Smooth muscle cell (in vitro differentiated cells): ENCODE results near the gene ATG10. TPM values are rescaled to one million over a fixed set of nuclear protein-coding genes. Genes with fewer than 3 reads are reported as not detected.

Experiments used
- DNase-seq: peaks from one replicate; lab custom pipeline; 2025; ENCODE audit not compliant: unreplicated experiment; lab: John Stamatoyannopoulos, UW
- H2AFZ ChIP-seq: fragments of 200-600 bp; sonication (generic); 2 replicates; pipeline ENCODE4 v1.6.0; 2016; ENCODE audit warnings: antibody characterized with exemption, low read depth, mild to moderate bottlenecking
- H3F3A ChIP-seq: fragments of 200-600 bp; sonication (generic); 2 replicates; pipeline ENCODE4 v1.6.0; 2017; ENCODE audit warnings: antibody characterized with exemption, low read depth
- H3K27ac ChIP-seq: fragments of 200-600 bp; sonication (generic); 2 replicates; pipeline ENCODE4 v1.5.1; 2016; ENCODE audit warnings: low read depth, mild to moderate bottlenecking
- H3K27me3 ChIP-seq: fragments of 200-600 bp; sonication (generic); 2 replicates; pipeline ENCODE4 v1.6.1; 2016; ENCODE audit warnings: low read depth, mild to moderate bottlenecking
- H3K36me3 ChIP-seq: fragments of 200-600 bp; sonication (generic); 2 replicates; pipeline ENCODE4 v1.5.1; 2016; ENCODE audit warnings: low read depth
- H3K4me1 ChIP-seq: fragments of 200-600 bp; sonication (generic); 2 replicates; pipeline ENCODE4 v1.5.1; 2016; ENCODE audit warnings: low read depth
- H3K4me2 ChIP-seq: fragments of 200-600 bp; sonication (generic); 2 replicates; pipeline ENCODE4 v1.6.0; 2016; ENCODE audit warnings: mild to moderate bottlenecking
- H3K4me3 ChIP-seq: fragments of 200-600 bp; sonication (generic); 2 replicates; pipeline ENCODE4 v1.5.1; 2016; ENCODE audit warnings: mild to moderate bottlenecking
- H3K79me2 ChIP-seq: fragments of 200-600 bp; sonication (generic); 2 replicates; pipeline ENCODE4 v1.6.0; 2016; ENCODE audit warnings: low read depth, mild to moderate bottlenecking
- H3K9ac ChIP-seq: fragments of 200-600 bp; sonication (generic); 2 replicates; pipeline ENCODE4 v1.6.0; 2016; ENCODE audit warnings: low read depth
- H3K9me3 ChIP-seq: fragments of 200-600 bp; sonication (generic); replicated peaks from 2 replicates; pipeline ENCODE4 v1.5.1; 2016; ENCODE audit warnings: low read depth
- H4K20me1 ChIP-seq: fragments of 200-600 bp; sonication (generic); 2 replicates; pipeline ENCODE4 v1.6.0; 2016; ENCODE audit warnings: low read depth
- CTCF ChIP-seq: fragments of 200-600 bp; sonication (generic); IDR thresholded peaks from 2 replicates; pipeline ENCODE4 v1.5.1; 2017; ENCODE audit warnings: borderline replicate concordance, mild to moderate bottlenecking, antibody characterized with exemption; ENCODE audit not compliant: insufficient read depth, poor library complexity, severe bottlenecking
- WGBS: methylation state at CpG from one replicate; pipeline ENCODE4 v1.1.7; 2016; ENCODE audit warnings: low lambda C conversion rate; 5-methylcytosine and 5-hydroxymethylcytosine counted together
- polyA plus RNA-seq: library from polyadenylated mRNA; unstranded; fragments of >200 nt; fragmentation: Nextera tagmentation; extraction: Ambion mirVana; gene quantifications from 2 replicates; pipeline ENCODE4 v1.2.1, GENCODE V29; 2016
- total RNA-seq: library from RNA; depleted of rRNA; stranded (reverse); fragments of >200 nt; gene quantifications from 2 replicates; pipeline ENCODE4 v1.2.3, GENCODE V29; 2014

The ATG10 gene
- total and polyA plus RNA-seq, 2 experiments from 2014 or later = 7.2 to 12.5 TPM

GRCh38 chr5:81969912-81970311, 1.9 kb upstream of the ATG10 start:
- Histone ChIP-seq H3K79me2 (no peaks in the 10 kb centered on the region), H3K9ac (no peak overlapping the region), H3K36me3 (no peaks in the 10 kb centered on the region), H3K4me1 (peaks cover 10% of the 10 kb centered on the region), H3K27me3 (no peaks in the 10 kb centered on the region), H3F3A (no peaks in the 10 kb centered on the region), H3K4me2 (no peak overlapping the region), H3K4me3 (no peak overlapping the region), H3K9me3 (no peaks in the 10 kb centered on the region), H3K27ac (no peak overlapping the region), H2AFZ (peak overlapping the region; percentile 81), H4K20me1 (no peaks in the 10 kb centered on the region)
- WGBS = 93% methylated on average over 2 of the region's 2 CpGs
- no peak for TF ChIP-seq CTCF
- no peak for DNase-seq

- Histone ChIP-seq H3K4me1 (peaks cover 10% of the 10 kb centered on the region), H2AFZ (peak overlapping the region; percentile 81), H3K4me3 (peak overlapping the region; percentile 66), H3K36me3 (no peaks in the 10 kb centered on the region), H3K27me3 (no peaks in the 10 kb centered on the region), H3K79me2 (no peaks in the 10 kb centered on the region), H3K4me2 (peak overlapping the region; percentile 86), H3K9ac (peak overlapping the region; percentile 87), H3F3A (no peaks in the 10 kb centered on the region), H4K20me1 (no peaks in the 10 kb centered on the region), H3K9me3 (no peaks in the 10 kb centered on the region), H3K27ac (peak overlapping the region; percentile 90)
- 8% methylated on average over 11 of the region's 11 CpGs for WGBS
- no peak for DNase-seq
- TF ChIP-seq CTCF = no peak
Measured at GRCh38 chr5:81971111-81971711, 612 bp upstream of the ATG10 start.

GRCh38 chr5:81972492-81972783, 615 bp downstream of the ATG10 start:
- WGBS = under 1% methylated on average over 9 of the region's 9 CpGs

More at GRCh38 chr5:81972492-81972783, 615 bp downstream of the ATG10 start:
- Histone ChIP-seq H3K27ac (peak overlapping the region; percentile 90), H3F3A (no peaks in the 10 kb centered on the region), H3K4me2 (peak overlapping the region; percentile 86), H4K20me1 (no peaks in the 10 kb centered on the region), H3K4me3 (peak overlapping the region; percentile 66), H3K9ac (peak overlapping the region; percentile 87), H3K9me3 (no peaks in the 10 kb centered on the region), H3K4me1 (peaks cover 10% of the 10 kb centered on the region), H3K36me3 (no peaks in the 10 kb centered on the region), H3K27me3 (no peaks in the 10 kb centered on the region), H2AFZ (peak overlapping the region; percentile 81), H3K79me2 (no peaks in the 10 kb centered on the region)
- DNase-seq = no peak
- no peak for TF ChIP-seq CTCF
